ENCODE measurements around the gene C2CD4C.

GRCh38 chr19:443005-443404 lies 34.1 kb upstream of the C2CD4C start:
- TF ChIP-seq, protein P1, sequence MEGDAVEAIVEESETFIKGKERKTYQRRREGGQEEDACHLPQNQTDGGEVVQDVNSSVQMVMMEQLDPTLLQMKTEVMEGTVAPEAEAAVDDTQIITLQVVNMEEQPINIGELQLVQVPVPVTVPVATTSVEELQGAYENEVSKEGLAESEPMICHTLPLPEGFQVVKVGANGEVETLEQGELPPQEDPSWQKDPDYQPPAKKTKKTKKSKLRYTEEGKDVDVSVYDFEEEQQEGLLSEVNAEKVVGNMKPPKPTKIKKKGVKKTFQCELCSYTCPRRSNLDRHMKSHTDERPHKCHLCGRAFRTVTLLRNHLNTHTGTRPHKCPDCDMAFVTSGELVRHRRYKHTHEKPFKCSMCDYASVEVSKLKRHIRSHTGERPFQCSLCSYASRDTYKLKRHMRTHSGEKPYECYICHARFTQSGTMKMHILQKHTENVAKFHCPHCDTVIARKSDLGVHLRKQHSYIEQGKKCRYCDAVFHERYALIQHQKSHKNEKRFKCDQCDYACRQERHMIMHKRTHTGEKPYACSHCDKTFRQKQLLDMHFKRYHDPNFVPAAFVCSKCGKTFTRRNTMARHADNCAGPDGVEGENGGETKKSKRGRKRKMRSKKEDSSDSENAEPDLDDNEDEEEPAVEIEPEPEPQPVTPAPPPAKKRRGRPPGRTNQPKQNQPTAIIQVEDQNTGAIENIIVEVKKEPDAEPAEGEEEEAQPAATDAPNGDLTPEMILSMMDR (conservative IDR thresholded peaks at IDR 0.05; ENCODE audit: low read depth, low read length): no peak
- no peak for TF ChIP-seq EZH2 (IDR thresholded peaks at IDR 0.05; ENCODE audit: low read length, unreplicated experiment)
- no peak for TF ChIP-seq EZH2phosphoT487 (IDR thresholded peaks at IDR 0.05; ENCODE audit: borderline replicate concordance, low read length)
